ENCODE measurements around the gene TMEM134. TPM values are rescaled to one million over a fixed set of nuclear protein-coding genes. Genes with fewer than 3 reads are reported as not detected.

Gene TMEM134
- total RNA-seq, 4 donors from 2014 or later = 69.0 to 138 (median 95.8) TPM

- Histone ChIP-seq H3K27me3 (no peaks in the 10 kb centered on the region), H3K4me3 (replicated peaks in 1 of 3) (peak overlapping the region; percentile 32 to 97 (median 87)), H3K4me1 (peaks cover 10 to 37% of the 10 kb centered on the region in 2 donors), H3K27ac (peak overlapping the region; percentile 95 to 97 (median 96)), H3K36me3 (peaks cover 4 to 11% of the 10 kb centered on the region in 2 donors), H3K9me3 (no peaks in the 10 kb centered on the region)
- TF ChIP-seq POLR2A (IDR thresholded peaks at IDR 0.05) (no peak), CTCF (IDR thresholded peaks at IDR 0.05) (no peak)
- DNase-seq = no peak
- 38% methylated on average over 24 to 29 of the region's 45 CpGs for WGBS, 2 donors
- intact Hi-C loops (cut with DNase I) = no loop called here
These were observed 26.3 kb downstream of the TMEM134 start for GRCh38 chr11:67442504-67443404.

- no peak for DNase-seq
- Histone ChIP-seq H3K4me3 (replicated peaks in 1 of 3) (no peak overlapping the region), H3K9me3 (no peaks in the 10 kb centered on the region), H3K27me3 (no peaks in the 10 kb centered on the region), H3K27ac (no peak overlapping the region), H3K4me1 (peaks cover 10 to 37% of the 10 kb centered on the region in 2 donors), H3K36me3 (peaks cover 4 to 11% of the 10 kb centered on the region in 2 donors)
- intact Hi-C loops (cut with DNase I) = no loop called here
- TF ChIP-seq POLR2A (IDR thresholded peaks at IDR 0.05) (no peak), CTCF (IDR thresholded peaks at IDR 0.05) (no peak)
- WGBS, 2 donors = 89 to 97% methylated on average over 12 to 13 of the region's 28 CpGs
These were observed 27.2 kb downstream of the TMEM134 start for GRCh38 chr11:67441731-67442351.

GRCh38 chr11:67441098-67441563 is 27.9 kb downstream of the TMEM134 start:
- intact Hi-C loops (cut with DNase I) = no loop called here
- H3K36me3 ChIP-seq = peaks cover 7 to 11% of the 10 kb centered on the region in 2 donors
- H3K4me1 ChIP-seq = peaks cover 10 to 37% of the 10 kb centered on the region in 2 donors
- no peak for DNase-seq
- H3K27me3 ChIP-seq = no peaks in the 10 kb centered on the region
- no peak overlapping the region for H3K4me3 ChIP-seq (replicated peaks in 1 of 3)
- H3K27ac ChIP-seq = no peak overlapping the region
- H3K9me3 ChIP-seq = no peaks in the 10 kb centered on the region
- WGBS, 2 donors = 90 to 92% methylated on average over 19 to 20 of the region's 21 CpGs
- no peak for TF ChIP-seq POLR2A (IDR thresholded peaks at IDR 0.05)
- TF ChIP-seq CTCF (IDR thresholded peaks at IDR 0.05) = no peak

- TF ChIP-seq CTCF (IDR thresholded peaks at IDR 0.05) (no peak), POLR2A (IDR thresholded peaks at IDR 0.05) (no peak)
- Histone ChIP-seq H3K36me3 (peaks cover 11 to 12% of the 10 kb centered on the region in 2 donors), H3K4me1 (peaks cover 10 to 37% of the 10 kb centered on the region in 2 donors), H3K27ac (peak overlapping the region in 1 of 3 donors; percentile 24), H3K27me3 (no peaks in the 10 kb centered on the region), H3K9me3 (no peaks in the 10 kb centered on the region), H3K4me3 (replicated peaks in 1 of 3) (no peak overlapping the region)
- DNase-seq = no peak
- intact Hi-C loops (cut with DNase I) = no loop called here
- 79 to 85% methylated on average over 9 to 16 of the region's 17 CpGs for WGBS, 2 donors
These were observed 28.6 kb downstream of the TMEM134 start for GRCh38 chr11:67440229-67441097.

All from thyroid gland (tissue), 4 donors.